Activated CD8-positive, alpha-beta memory T cell treated with anti-CD3 and anti-CD28 coated beads, Interleukin-2, amount 50 U/mL, for 1 hour (primary cell): ENCODE data around the gene OR5AP2.
"Not testable (repeated sequence)": the region's sequence is repeated elsewhere in the genome, so short reads cannot be mapped to it uniquely, and the experiment has no call there.

Experiments
- DNase-seq: peaks from one replicate; pipeline ENCODE4 v3.0.0-alpha.2; 2020; ENCODE audit errors: extremely low read depth

The OR5AP2 gene

DNA sequence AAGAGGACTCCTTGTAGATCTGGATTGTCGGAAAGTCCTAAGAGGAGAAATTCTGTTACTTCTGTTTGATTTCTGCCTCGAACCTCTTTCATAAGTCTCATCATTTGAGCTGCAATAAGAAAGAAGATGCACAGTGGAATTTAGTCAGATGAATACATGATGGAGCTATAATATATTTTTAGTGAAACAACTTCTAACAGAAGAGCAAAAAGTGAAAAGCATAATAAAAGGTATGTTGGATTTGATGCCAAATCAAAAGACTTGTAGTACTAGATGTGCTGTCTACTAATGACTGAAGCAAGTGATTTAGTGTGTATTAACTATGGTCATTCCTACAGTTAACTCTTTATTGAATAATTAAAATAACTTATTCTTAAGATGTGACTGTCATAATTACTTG is at the start of gene OR5AP2:
OR5AP2 (minus strand) TSS at position 101 of the 400 bp plus-strand sequence; CDS start at position 101, 0 bp downstream.
- DNase-seq = no peak

DNA sequence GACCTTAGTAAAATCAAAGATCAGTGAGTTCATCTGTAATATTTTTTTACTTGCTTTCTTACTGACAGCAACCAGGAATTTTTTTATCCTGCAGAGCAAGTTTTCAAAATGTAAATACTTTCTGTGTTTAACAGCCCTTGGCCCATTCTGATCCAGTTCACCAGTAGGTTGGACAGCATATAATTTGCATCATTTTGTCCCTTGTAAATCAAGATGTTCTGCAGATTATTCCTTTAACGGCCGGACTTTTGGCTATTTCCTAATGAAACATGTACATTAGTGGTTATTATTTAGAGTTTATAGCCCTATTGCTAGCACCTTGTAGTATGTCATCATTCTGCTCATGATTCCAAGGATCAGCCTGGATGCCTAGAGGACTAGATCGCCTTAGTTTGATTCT is 48.9 kb upstream of the OR5AP2 start:
- DNase-seq = not testable (repeated sequence)

- DNase-seq = no peak
Measured at GRCh38 chr11:56688554-56689100, 46.4 kb upstream of the OR5AP2 start.

- no peak for DNase-seq
Measured at GRCh38 chr11:56670984-56671383, 28.7 kb upstream of the OR5AP2 start.

- no peak for DNase-seq
Measured at GRCh38 chr11:56663386-56663785, 21.1 kb upstream of the OR5AP2 start, which contains the start of gene OR5AR1. Gene OR5AR1 (plus strand): TSS chr11:56663686. CDS start chr11:56663686, 0 bp downstream.

GRCh38 chr11:56659755-56660154 is 17.5 kb upstream of the OR5AP2 start:
- no peak for DNase-seq

DNA sequence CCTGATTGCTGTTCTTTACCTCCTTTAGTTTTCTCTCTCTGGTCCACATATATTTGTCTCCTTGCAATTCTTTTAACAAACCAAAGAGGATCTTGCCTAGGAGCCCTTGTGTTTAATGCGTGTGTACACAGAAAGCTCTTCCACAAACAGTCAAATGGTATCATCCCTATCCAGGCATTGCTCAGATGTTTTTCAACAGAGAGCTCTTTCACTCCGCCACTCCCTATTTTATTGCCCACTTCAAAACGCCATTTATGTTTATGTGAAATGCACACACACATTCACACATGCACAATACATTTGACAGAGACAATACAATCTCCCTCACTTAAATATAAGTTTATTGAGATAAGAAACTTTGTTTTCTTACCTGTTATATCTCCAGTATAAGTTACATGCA is 4.7 kb downstream of the OR5AP2 start:
- no peak for DNase-seq

DNA sequence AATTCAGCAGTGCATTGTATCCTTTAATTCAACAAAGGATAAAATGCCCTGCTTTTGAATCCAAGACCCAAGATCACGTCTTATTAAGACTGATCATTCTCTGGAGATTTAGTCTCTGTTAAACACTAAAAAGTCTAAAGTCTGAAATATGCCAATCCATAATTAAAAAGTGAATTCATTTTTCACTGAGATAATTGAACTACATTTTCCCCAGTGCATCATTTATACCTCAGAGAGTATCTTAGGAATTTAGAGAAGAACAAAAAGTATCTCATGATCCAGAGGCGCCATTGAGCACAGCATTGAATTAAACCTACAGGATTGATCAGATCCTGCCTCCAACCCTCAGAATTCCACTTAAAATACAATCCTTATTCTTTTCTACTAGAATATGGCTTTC is 5.4 kb downstream of the OR5AP2 start:
- no peak for DNase-seq

- no peak for DNase-seq
Measured at GRCh38 chr11:56632329-56632728, 9.9 kb downstream of the OR5AP2 start.

- DNase-seq = no peak
Measured at GRCh38 chr11:56625946-56626345, 16.3 kb downstream of the OR5AP2 start.

GRCh38 chr11:56624661-56625110 is 17.6 kb downstream of the OR5AP2 start:
- DNase-seq = no peak

GRCh38 chr11:56611174-56611573 is 31.1 kb downstream of the OR5AP2 start:
- no peak for DNase-seq

DNA sequence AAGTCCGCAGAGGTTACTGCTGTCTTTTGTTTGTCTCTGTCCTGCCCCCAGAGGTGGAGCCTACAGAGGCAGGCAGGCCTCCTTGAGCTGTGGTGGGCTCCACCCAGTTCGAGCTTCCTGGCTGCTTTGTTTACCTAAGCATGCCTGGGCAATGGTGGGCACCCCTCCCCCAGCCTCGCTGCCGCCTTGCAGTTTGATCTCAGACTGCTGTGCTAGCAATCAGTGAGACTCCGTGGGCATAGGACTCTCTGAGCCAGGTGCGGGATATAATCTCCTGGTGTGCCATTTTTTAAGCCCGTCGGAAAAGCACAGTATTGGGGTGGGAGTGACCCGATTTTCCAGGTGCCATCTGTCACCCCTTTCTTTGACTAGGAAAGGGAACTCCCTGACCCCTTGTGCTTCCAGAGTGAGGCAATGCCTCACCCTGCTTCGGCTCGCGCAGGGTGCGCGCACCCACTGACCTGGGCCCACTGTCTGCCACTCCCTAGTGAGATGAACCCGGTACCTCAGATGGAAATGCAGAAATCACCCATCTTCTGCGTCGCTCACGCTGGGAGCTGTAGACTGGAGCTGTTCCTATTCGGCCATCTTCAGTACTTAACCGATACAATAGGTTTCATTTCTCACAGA is 50.0 kb downstream of the OR5AP2 start:
- DNase-seq = not testable (repeated sequence)
